ENCODE results near the gene RTKN.

Gene RTKN

DNA sequence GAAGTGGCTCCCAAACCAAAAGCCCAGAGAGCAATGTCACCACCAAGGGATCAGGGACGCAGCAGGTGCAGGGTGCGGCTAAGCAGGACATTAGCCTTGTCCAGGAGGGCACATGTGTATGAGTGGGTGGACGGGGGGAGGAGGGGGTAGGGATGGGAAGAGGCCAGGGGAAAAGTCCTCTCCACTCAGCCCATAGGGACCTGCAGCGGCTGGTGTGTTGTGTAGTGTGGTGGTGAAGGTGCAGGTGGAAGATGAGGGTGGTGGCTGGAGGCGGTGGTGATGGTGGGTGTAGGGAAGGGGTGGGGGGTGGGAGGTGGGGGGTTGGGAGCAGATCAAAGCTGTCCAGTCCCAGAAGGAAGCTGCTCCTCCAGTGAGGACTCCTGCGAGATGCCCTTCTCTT is 24.0 kb downstream of the RTKN start:
- in situ Hi-C loops (cut with MboI; ENCODE audit: low sequenced_read_pairs): no loop called here

DNA sequence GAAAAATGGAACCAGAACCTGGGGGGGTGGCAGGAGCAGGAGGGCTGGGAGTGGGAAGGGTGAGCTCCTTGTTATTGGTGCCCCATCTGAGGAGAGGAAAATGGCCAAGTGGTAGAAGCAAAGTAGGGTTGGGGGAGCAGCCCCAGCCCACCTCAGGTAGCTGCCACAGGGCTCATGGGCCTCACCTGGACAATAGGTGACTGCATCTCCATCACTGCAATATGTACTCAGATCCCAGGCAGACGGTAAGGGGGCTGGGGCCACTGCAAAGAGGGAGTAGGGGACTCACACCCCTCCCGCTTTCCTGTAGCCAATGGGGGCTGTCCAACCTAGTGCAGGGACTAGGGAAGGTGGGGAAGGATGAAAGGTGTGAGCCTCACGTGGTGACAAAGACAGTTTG is 24.5 kb downstream of the RTKN start:
- in situ Hi-C loops (cut with MboI; ENCODE audit: low sequenced_read_pairs): no loop called here

- in situ Hi-C loops (cut with MboI; ENCODE audit: low sequenced_read_pairs): no loop called here
Measured at GRCh38 chr2:74416778-74417177, 25.0 kb downstream of the RTKN start.

DNA sequence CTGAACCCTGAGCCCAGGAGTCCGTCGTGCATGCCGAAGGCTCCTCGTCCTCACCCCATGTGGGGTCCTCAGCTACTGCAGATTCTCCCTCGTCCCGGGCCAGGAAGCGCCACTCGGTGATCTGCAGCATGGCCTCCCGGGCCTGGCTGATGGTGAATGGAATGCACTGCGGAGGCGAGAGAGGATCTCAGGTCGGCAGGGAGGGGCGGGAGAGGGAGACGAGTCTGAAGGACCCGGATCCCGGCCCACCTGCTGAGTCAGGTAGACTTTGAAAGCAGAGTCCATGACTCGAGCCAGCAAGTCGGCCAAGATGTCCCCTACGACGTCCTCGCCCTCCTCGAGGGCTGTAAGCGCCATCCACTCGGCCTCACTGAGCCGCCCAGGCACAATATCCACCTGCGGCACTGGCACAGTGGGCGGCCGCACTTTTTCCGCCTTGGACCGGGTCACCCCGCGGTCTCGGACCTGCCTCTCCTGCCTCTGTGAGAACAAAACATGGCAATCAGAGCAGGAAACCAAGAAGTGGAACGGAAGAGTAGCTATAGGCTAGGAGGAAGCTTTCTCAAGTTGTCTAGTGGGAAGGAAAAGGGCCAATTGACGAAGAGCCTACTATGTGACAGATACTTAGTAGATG is 25.9 kb downstream of the RTKN start:
- in situ Hi-C loops (cut with MboI; ENCODE audit: low sequenced_read_pairs): no loop called here

- in situ Hi-C loops (cut with MboI; ENCODE audit: low sequenced_read_pairs): no loop called here
Measured at GRCh38 chr2:74414881-74415761, 26.6 kb downstream of the RTKN start.

GRCh38 chr2:74414441-74414840 is 27.3 kb downstream of the RTKN start:
- in situ Hi-C loops (cut with MboI; ENCODE audit: low sequenced_read_pairs): no loop called here

DNA sequence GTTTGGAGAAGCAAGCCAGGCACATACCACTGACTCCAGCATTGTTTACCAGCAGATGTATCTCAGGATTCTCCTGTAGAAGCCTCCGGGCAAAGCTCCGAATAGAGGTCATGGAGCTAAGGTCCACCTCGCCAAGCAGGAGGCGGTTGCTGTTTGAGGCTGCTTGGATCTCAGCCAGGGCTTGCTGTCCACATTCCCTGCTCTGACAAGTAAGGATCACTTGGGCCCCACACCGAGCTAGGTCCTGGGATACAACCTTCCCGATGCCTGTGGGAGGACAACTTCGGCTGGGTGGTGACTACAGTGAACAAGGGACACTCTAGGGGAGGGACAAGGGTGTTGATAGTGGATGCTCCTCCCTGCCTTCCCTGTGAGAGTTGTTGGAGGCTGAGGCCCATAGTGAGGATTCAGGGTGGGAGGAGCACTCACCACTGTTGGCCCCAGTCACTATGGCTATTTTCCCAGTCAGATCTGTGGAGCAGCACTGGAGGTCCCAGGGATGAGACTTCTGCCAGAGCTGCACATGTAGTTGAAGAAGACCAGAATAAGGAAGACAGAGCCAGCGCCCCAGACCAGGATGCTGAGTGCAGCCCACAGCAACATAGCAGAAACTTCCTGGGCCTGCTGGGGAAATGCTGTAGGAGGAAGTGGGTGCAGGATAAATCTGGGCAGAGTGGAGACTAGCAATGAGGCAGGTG is 28.6 kb downstream of the RTKN start:
- in situ Hi-C loops (cut with MboI; ENCODE audit: low sequenced_read_pairs): no loop called here

DNA sequence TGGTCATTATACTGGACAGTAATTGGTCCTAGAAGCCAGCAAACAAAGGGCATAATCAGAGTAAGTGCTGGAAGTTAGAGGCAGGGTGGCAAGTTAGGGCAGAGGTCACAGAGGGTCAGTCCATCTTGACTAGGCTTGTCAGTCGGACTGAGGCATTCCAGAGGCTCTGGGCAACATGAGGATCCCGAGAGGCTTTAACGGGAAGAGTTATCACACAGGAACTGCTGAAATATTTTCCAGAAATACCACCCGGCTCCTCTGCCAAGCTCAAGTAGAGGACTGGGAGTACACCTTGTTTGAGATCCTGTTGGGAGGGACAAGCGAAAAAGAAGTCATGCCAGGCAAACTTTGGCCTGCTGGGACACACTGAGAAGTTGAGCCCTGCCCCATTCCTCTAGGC is 34.1 kb downstream of the RTKN start:
- in situ Hi-C loops (cut with MboI; ENCODE audit: low sequenced_read_pairs): no loop called here

GRCh38 chr2:74406035-74406434 is 35.7 kb downstream of the RTKN start:
- in situ Hi-C loops (cut with MboI; ENCODE audit: low sequenced_read_pairs): no loop called here

GRCh38 chr2:74401891-74402290 is 39.8 kb downstream of the RTKN start:
- in situ Hi-C loops (cut with MboI; ENCODE audit: low sequenced_read_pairs): no loop called here

DNA sequence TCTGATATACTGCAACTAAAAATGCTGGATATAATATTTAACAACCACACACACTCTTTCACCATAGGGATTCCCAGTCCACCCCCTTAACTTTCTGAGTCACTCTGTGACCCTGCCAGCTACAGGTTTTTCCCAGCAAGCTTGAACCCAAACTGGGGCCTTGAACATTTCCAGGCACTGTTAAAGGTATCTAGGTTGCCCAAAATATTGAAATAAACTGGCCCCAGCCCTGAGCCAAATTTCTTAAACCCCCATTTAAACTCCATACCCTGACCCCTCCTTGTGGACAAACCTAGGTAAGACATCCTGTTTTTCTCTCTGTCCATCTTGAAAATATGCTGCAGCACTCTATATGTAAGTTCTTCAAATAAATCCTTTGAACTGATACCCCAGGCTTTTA is 42.0 kb downstream of the RTKN start:
- in situ Hi-C loops (cut with MboI; ENCODE audit: low sequenced_read_pairs): no loop called here

GRCh38 chr2:74396149-74396548 is 45.6 kb downstream of the RTKN start:
- in situ Hi-C loops (cut with MboI; ENCODE audit: low sequenced_read_pairs): no loop called here

GRCh38 chr2:74393525-74393924 is 48.2 kb downstream of the RTKN start:
- in situ Hi-C loops (cut with MboI; ENCODE audit: low sequenced_read_pairs): no loop called here

DNA sequence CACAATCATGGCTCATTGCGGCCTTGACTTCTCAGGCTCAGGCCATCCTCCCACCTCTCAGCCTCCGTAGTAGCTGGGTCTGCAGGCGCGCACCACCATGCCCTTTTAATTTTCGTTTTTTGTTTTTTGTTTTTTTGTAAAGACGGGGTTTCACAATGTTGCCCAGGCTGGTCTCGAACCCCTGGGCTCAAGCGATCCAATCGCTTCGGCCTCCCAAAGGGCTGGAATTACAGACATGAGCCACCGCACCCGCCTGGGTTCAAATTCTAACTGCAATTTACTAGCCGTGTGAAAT is 49.3 kb downstream of the RTKN start:
- in situ Hi-C loops (cut with MboI; ENCODE audit: low sequenced_read_pairs): no loop called here

DNA sequence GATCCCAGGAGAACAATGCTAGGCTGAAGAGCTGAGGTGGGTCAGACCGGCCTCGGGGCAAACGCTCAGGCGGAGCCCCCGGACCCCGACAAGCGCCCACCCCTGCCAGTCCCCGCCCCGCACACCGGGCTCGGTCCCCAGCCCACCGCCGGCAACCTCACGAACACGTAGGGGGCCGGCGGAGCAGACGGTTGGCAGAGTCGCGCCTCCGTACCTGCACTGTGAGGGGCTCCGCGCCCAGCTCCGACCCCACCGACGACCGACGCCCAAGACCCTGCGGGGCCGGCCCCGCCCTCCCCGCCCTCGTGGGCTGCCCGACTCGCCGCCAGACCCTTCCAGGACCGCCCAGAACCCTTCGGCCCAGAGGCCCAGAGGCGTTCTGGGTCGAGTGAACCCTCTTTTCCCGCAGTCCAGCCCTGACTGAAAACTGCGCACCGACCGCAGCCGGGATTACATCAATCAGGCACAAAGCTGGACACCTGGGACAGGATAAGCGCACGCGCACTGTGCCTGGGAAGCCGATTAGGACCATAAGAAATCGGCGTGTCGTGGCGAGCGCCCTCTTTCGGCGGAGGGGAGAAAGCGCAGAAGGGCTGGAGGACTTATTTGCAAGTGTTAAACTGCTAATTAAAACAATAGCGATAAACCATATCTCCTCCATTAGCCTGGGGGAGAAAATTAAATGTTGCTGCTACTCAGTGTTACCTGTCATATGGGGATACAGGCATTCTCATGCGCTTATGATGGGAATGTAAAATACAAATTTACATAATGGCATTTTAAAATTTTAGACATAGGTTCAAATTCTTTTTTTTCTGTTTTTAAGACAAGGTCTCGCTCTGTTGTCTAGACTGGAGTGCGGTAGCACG is 49.9 kb downstream of the RTKN start:
- in situ Hi-C loops (cut with MboI; ENCODE audit: low sequenced_read_pairs): no loop called here

DNA sequence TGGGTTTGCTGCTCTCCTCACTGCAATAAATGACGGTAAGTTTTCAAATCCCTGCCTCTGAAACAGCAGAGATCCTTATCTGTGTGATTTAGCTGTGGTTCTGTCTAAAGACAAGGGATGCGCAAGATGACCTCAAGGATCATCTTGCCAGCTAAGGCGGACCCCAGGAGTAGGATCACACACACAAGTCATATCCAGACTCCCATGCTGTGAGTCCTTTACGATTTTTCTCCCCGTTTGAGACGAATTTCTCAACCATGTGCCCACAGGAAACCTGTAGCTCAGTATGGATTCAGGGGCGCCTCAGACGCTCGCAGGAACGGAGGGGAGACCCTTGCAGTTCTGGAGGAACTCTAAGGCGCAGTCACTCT is 50.5 kb downstream of the RTKN start:
- in situ Hi-C loops (cut with MboI; ENCODE audit: low sequenced_read_pairs): no loop called here

DNA sequence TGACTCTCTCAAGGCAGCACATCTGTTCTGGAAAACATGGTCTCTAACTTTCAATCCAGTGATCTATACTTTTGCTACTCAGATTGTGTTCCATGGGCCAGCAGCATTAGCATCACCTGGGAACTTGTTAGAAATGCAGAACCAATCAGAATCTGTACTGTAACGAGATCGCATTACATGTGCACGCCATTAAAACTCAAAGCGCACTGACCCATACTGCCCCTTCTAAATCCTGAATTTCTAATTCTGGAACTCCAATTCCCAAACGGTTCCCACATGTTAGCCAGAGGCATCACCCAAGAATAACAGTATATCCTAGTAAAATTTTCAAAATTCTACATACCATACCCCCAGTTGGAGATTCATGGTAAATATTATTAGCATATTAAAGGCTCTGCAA is 51.1 kb downstream of the RTKN start:
- in situ Hi-C loops (cut with MboI; ENCODE audit: low sequenced_read_pairs): no loop called here

DNA sequence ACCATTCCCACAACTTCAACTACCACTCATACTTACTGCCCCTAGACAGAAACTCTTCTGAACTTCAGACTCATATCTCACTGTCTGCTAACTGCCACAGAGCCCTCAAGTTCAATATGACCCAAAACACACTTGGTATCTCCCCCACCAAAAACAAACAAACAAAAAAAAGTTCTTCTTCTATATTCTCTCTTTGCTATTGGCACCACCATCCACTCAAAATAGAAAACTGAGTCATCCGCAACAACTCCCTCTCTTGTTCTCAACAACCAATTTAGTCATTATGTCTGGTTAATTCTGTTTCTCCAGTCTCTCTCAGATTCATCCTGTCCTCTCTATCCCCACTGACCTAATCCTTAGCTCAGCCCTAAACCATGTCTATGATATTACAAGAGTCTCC is 54.4 kb downstream of the RTKN start:
- in situ Hi-C loops (cut with MboI; ENCODE audit: low sequenced_read_pairs): no loop called here

- in situ Hi-C loops (cut with MboI; ENCODE audit: low sequenced_read_pairs): no loop called here
Measured at GRCh38 chr2:74385396-74385795, 56.3 kb downstream of the RTKN start.

DNA sequence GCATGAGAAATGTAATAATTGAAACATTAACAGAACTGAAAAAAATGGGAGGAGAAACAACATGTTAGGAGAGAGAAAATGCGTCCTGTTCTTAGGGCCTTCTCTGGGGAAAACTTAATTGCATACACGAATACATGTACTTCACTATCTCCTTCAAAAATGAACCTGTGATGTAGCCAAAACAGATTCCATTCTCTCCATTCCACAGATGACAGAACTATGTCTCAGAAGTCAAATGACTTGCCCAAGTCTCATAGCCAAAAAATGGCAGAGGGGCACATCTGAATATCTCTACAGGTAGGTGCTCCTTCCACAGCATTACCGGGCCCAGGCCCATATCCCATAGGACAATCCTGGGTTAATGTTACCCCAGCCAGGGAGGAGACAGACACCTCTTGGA is 57.7 kb downstream of the RTKN start:
- in situ Hi-C loops (cut with MboI; ENCODE audit: low sequenced_read_pairs): no loop called here

DNA sequence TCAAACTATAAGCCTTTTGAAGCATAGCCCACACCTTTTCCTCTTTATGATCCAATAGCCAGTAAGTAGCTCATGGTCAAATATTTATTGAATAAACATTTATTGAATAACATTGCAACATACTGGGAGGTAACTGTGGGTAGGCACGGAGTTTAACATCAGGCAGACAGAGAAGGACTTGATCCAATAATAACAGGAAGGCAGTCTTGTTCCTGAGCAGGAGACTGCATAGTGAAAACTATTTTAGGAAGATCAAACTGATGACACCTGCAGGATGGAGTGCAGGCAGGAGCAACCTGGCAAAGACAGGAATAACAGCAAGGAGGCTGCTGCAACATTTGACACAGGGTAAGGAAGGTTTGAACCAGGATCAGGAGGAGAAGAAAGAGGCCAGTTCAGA is 58.5 kb downstream of the RTKN start:
- in situ Hi-C loops (cut with MboI; ENCODE audit: low sequenced_read_pairs): no loop called here
